Mammary epithelial cell (primary cell): Measurements from ENCODE around the gene GUCY1A2.

Experiments
- CTCF ChIP-seq, 2 donors: IDR thresholded peaks in 1 of 2; conservative IDR thresholded peaks in 1 of 2; 2 replicates each; pipeline ENCODE4 v1.5.1; 2011 to 2012; ENCODE audit warnings: inconsistent platforms in 2 of 2, low read length in 2 of 2, mild to moderate bottlenecking in 2 of 2, control low read depth in 1 of 2, low read depth in 1 of 2; ENCODE audit not compliant: insufficient read depth in 1 of 2; ENCODE audit errors: extremely low read depth in 1 of 2
- EZH2 ChIP-seq: IDR thresholded peaks from 2 replicates; pipeline ENCODE4 v1.6.1; 2012; ENCODE audit warnings: low read length, inconsistent platforms, borderline replicate concordance

- TF ChIP-seq EZH2: no peak
- no peak for TF ChIP-seq CTCF (conservative IDR thresholded peaks at IDR 0.05 in 1 of 2, IDR thresholded peaks at IDR 0.05 in 1 of 2; ENCODE audit: extremely low read depth in 1 of 2, insufficient read depth in 1 of 2, low read depth in 1 of 2, low read length in 2 of 2)
Measured at GRCh38 chr11:106708348-106708747, 309.9 kb downstream of the GUCY1A2 start.
